ENCODE measurements around the gene REEP1. TPM values are rescaled to one million over a fixed set of nuclear protein-coding genes. Genes with fewer than 3 reads are reported as not detected.

Gene REEP1
- total and polyA plus RNA-seq, 2 experiments from 2014 or later = not detected

DNA sequence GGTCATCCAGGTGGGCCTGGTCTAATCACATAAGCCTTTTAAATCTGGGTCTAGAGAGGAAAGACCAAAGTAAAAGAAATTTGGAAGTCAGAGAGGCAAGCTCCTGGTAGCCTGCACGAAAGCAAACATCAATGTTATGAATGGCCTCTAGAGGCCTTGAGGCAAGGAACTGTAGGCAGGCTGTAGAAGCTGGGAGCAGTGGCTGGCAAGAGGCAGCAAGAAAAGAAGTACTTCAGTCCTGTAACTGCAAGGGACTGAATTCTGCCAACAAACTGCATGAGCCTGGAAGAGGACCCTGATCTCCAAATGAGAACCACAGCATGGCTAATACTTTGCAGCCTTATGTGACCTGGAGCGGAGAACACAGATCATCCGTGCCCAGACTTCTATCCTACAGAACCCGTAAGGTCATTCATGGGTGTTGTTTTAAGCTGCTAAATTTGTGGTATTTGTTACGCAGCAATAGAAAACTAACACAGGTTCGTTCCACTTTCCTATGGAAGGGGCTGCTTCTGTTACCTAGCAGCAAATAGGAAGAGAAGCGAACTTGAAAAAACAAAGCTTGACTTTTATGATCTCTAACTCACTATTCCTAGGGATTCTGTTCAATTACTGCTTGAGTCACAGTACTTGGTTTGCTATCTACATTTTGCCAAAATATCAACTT lies 143.4 kb downstream of the REEP1 start:
- Histone ChIP-seq H3K9me3 (ENCODE audit: low read depth) (no peaks in the 10 kb centered on the region), H3K4me3 (peak overlapping the region; percentile 96), H3K36me3 (ENCODE audit: low read depth) (no peaks in the 10 kb centered on the region), H3F3A (ENCODE audit: insufficient read depth) (peaks cover 38% of the 10 kb centered on the region), H3K27me3 (replicated peaks; ENCODE audit: insufficient read depth) (no peaks in the 10 kb centered on the region), H3K79me2 (ENCODE audit: insufficient read depth) (peaks cover 59% of the 10 kb centered on the region), H3K27ac (peak overlapping the region; percentile 99), H4K20me1 (ENCODE audit: insufficient read depth) (0 out of 2 replicates have a peak, but pooled peaks cover 5% of the 10 kb centered on the region), H3K9me2 (ENCODE audit: insufficient read depth) (no peaks in the 10 kb centered on the region), H2AFZ (peak overlapping the region; percentile 60; the same call in 1 of the 2 replicates), H3K4me2 (ENCODE audit: unreplicated experiment) (peak overlapping the region; percentile 82), H3K9ac (peak overlapping the region; percentile 98), H3K4me1 (ENCODE audit: insufficient read depth) (peaks cover 13% of the 10 kb centered on the region; the same call in 1 of the 2 replicates)
- WGBS, 2 experiments (ENCODE audit: low coverage in 1 of 2, low lambda C conversion rate in 2 of 2, missing lambda C conversion rate in 2 of 2) = 68 to 74% methylated on average over 7 of the region's 7 CpGs
- TF ChIP-seq EZH2phosphoT487 (IDR thresholded peaks at IDR 0.05; ENCODE audit: insufficient read depth, low read depth) (no peak), EZH2 (IDR thresholded peaks at IDR 0.05; ENCODE audit: insufficient read depth, poor library complexity, severe bottlenecking) (no peak)
- in situ Hi-C loops (cut with MboI) = no loop called here
- peak; percentile 57 for DNase-seq

- Histone ChIP-seq H3K4me1 (ENCODE audit: insufficient read depth) (peaks cover 13% of the 10 kb centered on the region; the same call in 1 of the 2 replicates), H3K9me3 (ENCODE audit: low read depth) (no peaks in the 10 kb centered on the region), H3K4me2 (ENCODE audit: unreplicated experiment) (no peak overlapping the region), H3K27ac (no peak overlapping the region), H2AFZ (no peak overlapping the region), H3K9ac (no peak overlapping the region), H3K36me3 (ENCODE audit: low read depth) (peaks cover 9% of the 10 kb centered on the region; the same call in 1 of the 2 replicates), H3F3A (ENCODE audit: insufficient read depth) (peaks cover 22% of the 10 kb centered on the region), H3K9me2 (ENCODE audit: insufficient read depth) (no peaks in the 10 kb centered on the region), H4K20me1 (ENCODE audit: insufficient read depth) (0 out of 2 replicates have a peak, but pooled peaks cover 14% of the 10 kb centered on the region), H3K79me2 (ENCODE audit: insufficient read depth) (peaks cover 97% of the 10 kb centered on the region), H3K4me3 (no peak overlapping the region), H3K27me3 (replicated peaks; ENCODE audit: insufficient read depth) (no peaks in the 10 kb centered on the region)
- WGBS, 2 experiments (ENCODE audit: low coverage in 1 of 2, low lambda C conversion rate in 2 of 2, missing lambda C conversion rate in 2 of 2) = 97 to 99% methylated on average over 7 of the region's 7 CpGs
- DNase-seq = no peak
- TF ChIP-seq EZH2phosphoT487 (IDR thresholded peaks at IDR 0.05; ENCODE audit: insufficient read depth, low read depth) (no peak), EZH2 (IDR thresholded peaks at IDR 0.05; ENCODE audit: insufficient read depth, poor library complexity, severe bottlenecking) (no peak)
- in situ Hi-C loops (cut with MboI) = no loop called here
Observed at GRCh38 chr2:86189782-86190416, 147.5 kb downstream of the REEP1 start.

- in situ Hi-C loops (cut with MboI) = no loop called here
- Histone ChIP-seq H3K79me2 (ENCODE audit: insufficient read depth) (peaks cover 100% of the 10 kb centered on the region), H4K20me1 (ENCODE audit: insufficient read depth) (0 out of 2 replicates have a peak, but pooled peaks cover 14% of the 10 kb centered on the region), H3K27ac (no peak overlapping the region), H3K27me3 (replicated peaks; ENCODE audit: insufficient read depth) (no peaks in the 10 kb centered on the region), H3K9me3 (ENCODE audit: low read depth) (no peaks in the 10 kb centered on the region), H3K4me2 (ENCODE audit: unreplicated experiment) (no peak overlapping the region), H3K36me3 (ENCODE audit: low read depth) (peaks cover 9% of the 10 kb centered on the region; the same call in 1 of the 2 replicates), H3K9me2 (ENCODE audit: insufficient read depth) (no peaks in the 10 kb centered on the region), H3F3A (ENCODE audit: insufficient read depth) (0 out of 2 replicates have a peak, but pooled peaks cover 8% of the 10 kb centered on the region), H3K9ac (no peak overlapping the region), H3K4me1 (ENCODE audit: insufficient read depth) (no peaks in the 10 kb centered on the region), H3K4me3 (no peak overlapping the region), H2AFZ (no peak overlapping the region)
- no peak for DNase-seq
- no peak for TF ChIP-seq EZH2phosphoT487 (IDR thresholded peaks at IDR 0.05; ENCODE audit: insufficient read depth, low read depth)
- TF ChIP-seq EZH2 (IDR thresholded peaks at IDR 0.05; ENCODE audit: insufficient read depth, poor library complexity, severe bottlenecking) = no peak
Observed at GRCh38 chr2:86186431-86186830, 151.0 kb downstream of the REEP1 start.

DNA sequence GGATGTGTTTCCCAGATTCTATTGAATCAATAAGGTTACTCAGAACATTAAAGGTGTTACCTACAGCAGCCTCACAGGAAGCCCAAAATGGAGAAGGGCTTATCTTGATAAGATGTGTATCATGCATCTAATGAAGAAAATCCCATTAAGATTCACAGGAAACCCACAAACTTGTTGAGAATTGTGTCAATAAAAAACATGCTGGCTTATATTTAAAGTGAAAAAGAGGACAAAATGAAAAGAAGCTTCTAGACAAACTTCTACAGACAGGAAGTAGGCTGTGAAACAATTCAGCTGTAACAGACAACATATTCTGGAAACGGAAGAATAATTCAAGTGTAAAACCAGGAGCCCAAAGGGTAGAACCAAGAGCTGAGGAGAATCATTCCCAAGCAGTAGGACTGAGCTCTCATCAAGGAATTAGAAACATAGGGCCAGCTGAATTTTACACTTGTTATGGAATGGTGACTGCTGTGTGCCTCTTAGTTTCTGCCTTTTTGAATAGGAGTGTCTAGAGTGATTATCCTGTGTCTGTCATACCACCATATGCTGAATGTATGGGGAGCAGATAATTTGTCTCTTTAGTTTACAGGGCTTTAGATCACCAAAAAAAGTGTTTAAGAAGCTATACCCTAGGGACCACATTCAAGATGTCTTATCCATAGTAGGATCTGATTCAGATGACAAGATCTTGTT lies 151.8 kb downstream of the REEP1 start:
- H2AFZ ChIP-seq = no peak overlapping the region
- TF ChIP-seq EZH2phosphoT487 (IDR thresholded peaks at IDR 0.05; ENCODE audit: insufficient read depth, low read depth) (no peak), EZH2 (IDR thresholded peaks at IDR 0.05; ENCODE audit: insufficient read depth, poor library complexity, severe bottlenecking) (no peak)
- H3K4me2 ChIP-seq (ENCODE audit: unreplicated experiment) = no peak overlapping the region
- H3K79me2 ChIP-seq (ENCODE audit: insufficient read depth) = peaks cover 100% of the 10 kb centered on the region
- H3K9me2 ChIP-seq (ENCODE audit: insufficient read depth) = no peaks in the 10 kb centered on the region
- no peaks in the 10 kb centered on the region for H3K27me3 ChIP-seq (replicated peaks; ENCODE audit: insufficient read depth)
- 0 out of 2 replicates have a peak, but pooled peaks cover 8% of the 10 kb centered on the region for H3F3A ChIP-seq (ENCODE audit: insufficient read depth)
- no peak overlapping the region for H3K27ac ChIP-seq
- H3K36me3 ChIP-seq (ENCODE audit: low read depth) = peaks cover 9% of the 10 kb centered on the region; the same call in 1 of the 2 replicates
- H3K9ac ChIP-seq = no peak overlapping the region
- H3K4me1 ChIP-seq (ENCODE audit: insufficient read depth) = no peaks in the 10 kb centered on the region
- H3K4me3 ChIP-seq = no peak overlapping the region
- 0 out of 2 replicates have a peak, but pooled peaks cover 14% of the 10 kb centered on the region for H4K20me1 ChIP-seq (ENCODE audit: insufficient read depth)
- no peak for DNase-seq
- WGBS, 2 experiments (ENCODE audit: low coverage in 1 of 2, low lambda C conversion rate in 2 of 2, missing lambda C conversion rate in 2 of 2) = 62 to 63% methylated on average over 1 of the region's 1 CpG
- in situ Hi-C loops (cut with MboI) = no loop called here
- no peaks in the 10 kb centered on the region for H3K9me3 ChIP-seq (ENCODE audit: low read depth)
